Esophagus muscularis mucosa (tissue), 4 donors: Measurements from ENCODE around the gene KLF15. TPM values are rescaled to one million over a fixed set of nuclear protein-coding genes. Genes with fewer than 3 reads are reported as not detected.

Experiments
- DNase-seq: peaks from one replicate; pipeline ENCODE4 v3.0.0-alpha.2; 2017; ENCODE audit errors: extremely low spot score
- H3K27ac ChIP-seq, 4 donors: fragments of 200-600 bp; sonication (generic); replicated peaks in 1 of 4; 1 replicate in 3 of 4; 2 replicates in 1 of 4; pipeline ENCODE4 v1.5.1; 2016 to 2019; ENCODE audit warnings: mild to moderate bottlenecking in 1 of 4
- H3K27me3 ChIP-seq, 4 donors: fragments of 200-600 bp; sonication (generic); one replicate each; pipeline versions ENCODE4 v1.5.1 to v1.6.0; 2016 to 2019
- H3K36me3 ChIP-seq, 4 donors: fragments of 200-600 bp; sonication (generic); one replicate each; pipeline ENCODE4 v1.5.1; 2016 to 2019
- H3K4me1 ChIP-seq, 4 donors: fragments of 200-600 bp; sonication (generic); one replicate each; pipeline ENCODE4 v1.5.1; 2016 to 2019
- H3K4me3 ChIP-seq, 4 donors: fragments of 200-600 bp; sonication (generic); 1 replicate in 2 of 4; 2 replicates in 2 of 4; pipeline ENCODE4 v1.5.1; 2016 to 2019; ENCODE audit warnings: mild to moderate bottlenecking in 4 of 4, moderate library complexity in 1 of 4
- H3K9me3 ChIP-seq, 4 donors: fragments of 200-600 bp; sonication (generic); 1 replicate in 3 of 4; 2 replicates in 1 of 4; pipeline ENCODE4 v1.5.1; 2016 to 2019
- CTCF ChIP-seq, 3 experiments: fragments of 200-600 bp in 2 of 3; fragments of 450-650 bp in 1 of 3; sonication (generic) in 2 of 3; IDR thresholded peaks; one replicate each; pipeline ENCODE4 v1.5.1; 2017 to 2019; ENCODE audit warnings: antibody characterized with exemption in 3 of 3, mild to moderate bottlenecking in 2 of 3, moderate library complexity in 1 of 3
- EP300 ChIP-seq: sonication (generic); formaldehyde crosslinking; IDR thresholded peaks from one replicate; pipeline ENCODE4 v1.6.1; 2017; ENCODE audit warnings: antibody characterized with exemption
- POLR2A ChIP-seq: fragments of 450-650 bp; IDR thresholded peaks from one replicate; pipeline ENCODE4 v1.6.1; 2017; ENCODE audit warnings: antibody characterized with exemption, moderate library complexity, mild to moderate bottlenecking, low read depth
- POLR2AphosphoS5 ChIP-seq, 2 donors: sonication (generic); formaldehyde crosslinking; IDR thresholded peaks; one replicate each; pipeline ENCODE4 v1.6.1; 2017; ENCODE audit warnings: antibody characterized with exemption in 2 of 2
- WGBS: methylation state at CpG from one replicate; pipeline ENCODE4 v1.1.5; 2018; 5-methylcytosine and 5-hydroxymethylcytosine counted together
- intact Hi-C: fragments of 100-400 bp; cut with DNase I; formaldehyde crosslinking; loops from one replicate; pipeline ENCODE4 v1.15.1; 2023
- total RNA-seq, 4 donors: library from RNA; depleted of rRNA; stranded (reverse); fragments of >200 nt; gene quantifications; one replicate each; pipeline versions ENCODE4 v1.1.0 to v1.2.1, GENCODE V29; 2016

The KLF15 gene
- total RNA-seq, 4 donors from 2014 or later = 84.3 to 208 (median 93.6) TPM

GRCh38 chr3:126351771-126352475, 5.3 kb downstream of the KLF15 start:
- peaks cover 43 to 76% (median 57%) of the 10 kb centered on the region in 4 donors for H3K36me3 ChIP-seq
- no peaks in the 10 kb centered on the region for H3K27me3 ChIP-seq
- H3K9me3 ChIP-seq = no peaks in the 10 kb centered on the region
- intact Hi-C loops = loop anchor here (5.0 kb wide), 1 partner anchor 45 kb away; no protein-coding TSS in a partner anchor
- WGBS = 92% methylated on average over 10 of the region's 18 CpGs
- DNase-seq = no peak
- H3K4me1 ChIP-seq = peaks cover 83 to 91% (median 88%) of the 10 kb centered on the region in 4 donors
- no peak overlapping the region for H3K4me3 ChIP-seq
- peak overlapping the region; percentile 5 to 98 (median 68) for H3K27ac ChIP-seq
- TF ChIP-seq CTCF (IDR thresholded peaks at IDR 0.05) = peak in 1 of 3 experiments; percentile 8
- no peak for TF ChIP-seq POLR2A

GRCh38 chr3:126351086-126351770, 6.0 kb downstream of the KLF15 start:
- no peaks in the 10 kb centered on the region for H3K9me3 ChIP-seq
- H3K4me1 ChIP-seq = peaks cover 90 to 98% (median 95%) of the 10 kb centered on the region in 4 donors
- no peak for TF ChIP-seq POLR2A
- TF ChIP-seq POLR2AphosphoS5 (IDR thresholded peaks at IDR 0.05) = peak in 1 of 2 donors; percentile 4
- TF ChIP-seq CTCF (IDR thresholded peaks at IDR 0.05) = no peak
- intact Hi-C loops = loop anchor here (5.0 kb wide), 1 partner anchor 44 kb away; no protein-coding TSS in a partner anchor
- 84% methylated on average over 2 of the region's 10 CpGs for WGBS
- no peak for DNase-seq
- no peaks in the 10 kb centered on the region for H3K27me3 ChIP-seq
- peaks cover 50 to 83% (median 64%) of the 10 kb centered on the region in 4 donors for H3K36me3 ChIP-seq
- H3K27ac ChIP-seq = peak overlapping the region in 3 of 4 donors; percentile 5 to 36 (median 30)
- H3K4me3 ChIP-seq = no peak overlapping the region

- H3K36me3 ChIP-seq = peaks cover 56 to 89% (median 70%) of the 10 kb centered on the region in 4 donors
- H3K27ac ChIP-seq = peak overlapping the region in 2 of 4 donors; percentile 36 to 59
- H3K4me3 ChIP-seq = no peak overlapping the region
- 85% methylated on average over 6 of the region's 9 CpGs for WGBS
- intact Hi-C loops = loop anchor here (5.0 kb wide), 1 partner anchor 43 kb away; no protein-coding TSS in a partner anchor
- H3K4me1 ChIP-seq = peaks cover 89 to 99% (median 97%) of the 10 kb centered on the region in 4 donors
- no peak for DNase-seq
- H3K9me3 ChIP-seq = no peaks in the 10 kb centered on the region
- no peak for TF ChIP-seq POLR2AphosphoS5 (IDR thresholded peaks at IDR 0.05)
- TF ChIP-seq POLR2A = no peak
- TF ChIP-seq CTCF (IDR thresholded peaks at IDR 0.05) = no peak
- no peak for TF ChIP-seq EP300
- no peaks in the 10 kb centered on the region for H3K27me3 ChIP-seq
These were observed 6.6 kb downstream of the KLF15 start for GRCh38 chr3:126350502-126351085.

- DNase-seq = no peak
- WGBS = 85% methylated on average over 12 of the region's 15 CpGs
These were observed 7.4 kb downstream of the KLF15 start for GRCh38 chr3:126349611-126350501.

More at GRCh38 chr3:126349611-126350501, 7.4 kb downstream of the KLF15 start:
- H3K36me3 ChIP-seq = peaks cover 58 to 94% (median 77%) of the 10 kb centered on the region in 4 donors
- intact Hi-C loops = loop anchor here (5.0 kb wide), 1 partner anchor 43 kb away; no protein-coding TSS in a partner anchor
- H3K9me3 ChIP-seq = no peaks in the 10 kb centered on the region
- H3K4me1 ChIP-seq = peaks cover 81 to 93% (median 92%) of the 10 kb centered on the region in 4 donors
- peak overlapping the region; percentile 37 to 68 (median 54) for H3K27ac ChIP-seq
- no peak overlapping the region for H3K4me3 ChIP-seq
- TF ChIP-seq CTCF (IDR thresholded peaks at IDR 0.05) (no peak), POLR2AphosphoS5 (IDR thresholded peaks at IDR 0.05) (no peak), POLR2A (no peak), EP300 (no peak)
- no peaks in the 10 kb centered on the region for H3K27me3 ChIP-seq
